GM04504 (cell line): ENCODE measurements around the gene CD300LB.
"Not testable (repeated sequence)": the region's sequence is repeated elsewhere in the genome, so short reads cannot be mapped to it uniquely, and the experiment has no call there.

Experiments
- DNase-seq: peaks from one replicate; pipeline ENCODE4 v3.0.0-alpha.2; 2012; ENCODE audit warnings: low read depth

CD300LB gene

DNA sequence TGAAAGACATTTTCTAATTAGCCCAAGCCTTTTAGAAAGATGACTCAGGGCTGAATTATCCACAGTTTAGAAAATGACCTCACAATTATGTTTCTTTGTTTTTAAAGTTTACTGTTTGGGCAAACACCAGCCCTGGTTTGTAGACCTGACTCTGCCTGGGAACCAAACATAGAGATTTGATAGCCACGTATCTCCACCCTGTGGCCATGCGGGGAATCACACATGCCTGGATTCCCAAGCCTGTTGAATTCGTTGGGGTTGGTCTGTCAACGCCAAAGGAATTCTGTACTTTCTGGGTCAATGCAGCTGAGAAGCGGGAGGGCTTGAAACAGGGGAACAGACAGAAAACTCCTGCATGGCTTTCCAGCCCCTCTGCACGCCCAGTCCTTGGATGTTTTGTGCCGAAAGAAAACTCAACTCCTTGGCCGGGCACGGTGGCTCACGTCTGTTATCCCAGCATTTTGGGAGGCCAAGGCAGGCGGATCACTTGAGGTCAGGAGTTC, 37.9 kb downstream of the CD300LB start:
- no peak for DNase-seq

DNA sequence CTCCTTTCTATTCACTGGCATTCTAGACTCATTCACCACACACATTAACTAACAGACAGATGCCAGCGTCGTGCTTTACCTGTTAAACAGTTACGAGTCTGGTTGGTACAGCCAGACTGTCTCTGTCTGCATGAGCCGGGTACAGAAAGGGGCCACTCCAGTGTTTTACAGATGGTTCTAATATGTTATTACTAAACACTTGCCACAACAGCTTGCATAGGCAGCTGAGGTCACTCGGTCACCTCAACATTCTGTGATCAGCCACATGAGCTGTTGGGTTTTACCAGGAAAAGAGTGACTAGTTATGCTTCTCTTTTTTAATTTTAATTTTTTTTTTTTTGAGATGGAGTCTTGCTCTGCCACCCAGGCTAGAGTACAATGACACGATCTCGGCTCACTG, 39.6 kb downstream of the CD300LB start:
- DNase-seq, result no peak

DNA sequence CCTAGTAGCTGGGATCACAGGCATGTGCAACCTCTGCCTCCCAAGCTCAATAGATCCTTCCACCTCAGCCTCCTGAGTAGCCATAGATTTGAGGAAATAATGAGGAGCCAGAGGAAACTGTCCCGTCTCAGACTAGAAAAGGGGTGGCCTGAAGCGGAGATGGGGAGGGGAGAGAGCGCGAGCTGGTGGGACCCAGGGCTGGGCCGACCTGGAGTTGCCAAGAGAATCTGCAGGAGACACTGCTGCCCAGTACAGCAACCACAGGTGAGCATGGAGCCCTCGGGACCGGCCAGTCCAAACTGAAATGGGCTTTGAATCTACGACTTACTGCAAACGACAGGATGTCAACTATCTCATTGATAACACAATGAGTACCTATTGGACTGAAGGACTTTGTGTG, 40.6 kb downstream of the CD300LB start:
- DNase-seq, result no peak

DNA sequence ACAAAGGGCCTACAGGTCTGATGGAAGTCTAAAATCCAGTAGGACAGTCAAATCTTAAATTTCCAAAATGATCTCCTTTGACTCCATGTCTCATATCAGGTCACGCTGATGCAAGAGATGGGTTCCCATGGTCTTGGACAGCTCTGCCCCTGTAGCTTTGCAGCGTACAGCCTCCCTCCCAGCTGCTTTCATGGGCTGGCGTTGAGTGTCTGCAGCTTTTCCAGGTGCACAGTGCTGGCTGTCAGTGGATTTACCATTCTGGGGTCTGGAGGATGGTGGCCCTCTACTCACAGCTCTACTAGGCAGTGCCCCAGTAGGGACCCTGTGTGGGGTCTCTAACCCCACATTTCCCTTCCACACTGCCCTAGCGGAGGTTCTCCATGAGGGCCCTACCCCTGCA, 43.0 kb downstream of the CD300LB start:
- DNase-seq, result not testable (repeated sequence)

DNA sequence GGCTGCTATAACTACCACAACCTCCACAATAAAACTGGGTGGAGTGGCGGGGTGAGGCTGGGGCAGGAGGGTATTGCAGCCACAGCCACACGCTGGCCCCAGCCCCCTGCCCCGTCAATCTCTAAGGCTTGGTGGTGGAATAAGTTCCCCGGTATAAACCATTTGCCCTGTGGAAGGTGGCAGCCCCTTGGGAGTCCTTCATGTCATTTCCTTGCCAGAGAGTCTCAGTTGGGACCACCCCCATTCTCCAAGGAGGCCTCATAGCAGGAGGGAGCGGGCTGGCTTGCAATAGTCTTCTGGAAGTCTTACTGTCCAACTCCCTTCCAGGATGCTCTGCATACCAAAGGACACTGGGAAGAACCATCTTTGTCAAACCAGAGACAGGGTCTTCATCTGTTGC, 45.4 kb downstream of the CD300LB start:
- no peak for DNase-seq

DNA sequence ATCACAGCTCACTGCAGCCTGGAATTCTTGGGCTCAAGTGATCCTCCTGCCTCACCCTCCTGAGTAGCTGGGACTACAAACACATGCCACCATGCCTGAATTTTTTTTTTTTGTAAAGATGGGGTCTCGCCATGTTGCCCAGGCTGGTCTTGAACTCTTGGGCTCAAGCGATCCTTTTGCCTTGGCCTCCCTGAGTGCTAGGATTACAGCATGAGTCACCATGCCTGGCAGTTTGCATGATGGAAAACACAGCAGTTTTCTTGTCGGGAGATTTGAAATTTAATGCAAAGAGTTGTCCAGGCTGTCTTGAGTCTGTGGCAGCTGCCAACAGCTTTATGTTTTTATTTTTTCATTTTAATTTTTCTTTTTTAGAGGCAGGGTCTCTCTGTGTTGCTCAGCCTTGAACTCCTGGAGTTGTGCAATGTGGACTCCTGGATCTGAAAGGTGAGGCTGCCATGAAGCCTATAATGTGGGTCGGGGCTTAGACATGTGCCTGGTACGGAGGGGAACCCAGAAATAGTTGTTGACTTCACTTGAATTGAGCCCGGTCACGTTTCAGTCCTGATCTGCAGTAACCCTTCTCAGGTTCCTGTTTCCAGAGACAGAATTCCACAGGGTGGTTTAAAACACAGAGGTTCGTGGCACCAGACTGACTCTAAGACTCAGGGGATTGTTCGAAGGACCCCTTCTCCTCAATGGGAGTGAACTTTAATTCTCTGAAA, 46.1 kb downstream of the CD300LB start:
- no peak for DNase-seq

DNA sequence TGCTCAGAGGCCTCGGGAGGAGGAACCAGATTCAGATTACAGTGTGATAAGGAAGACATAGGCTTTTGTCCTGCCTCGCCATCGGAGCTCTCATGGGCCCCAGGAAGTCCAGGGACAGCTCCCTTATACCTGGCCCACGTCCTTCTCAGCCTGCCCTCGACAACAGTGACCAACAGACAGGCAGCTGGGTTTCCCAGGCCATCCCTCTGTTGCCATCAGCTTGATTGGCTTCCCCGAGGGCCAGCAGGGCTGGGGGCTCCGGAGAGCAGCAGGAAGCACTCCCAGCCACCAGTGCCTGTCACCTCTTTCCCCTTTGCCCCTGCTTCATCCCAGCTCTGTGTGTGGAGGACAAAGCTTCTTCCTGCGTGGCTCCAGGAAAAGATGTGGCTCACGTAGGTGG, 47.2 kb downstream of the CD300LB start:
- DNase-seq, result no peak

DNA sequence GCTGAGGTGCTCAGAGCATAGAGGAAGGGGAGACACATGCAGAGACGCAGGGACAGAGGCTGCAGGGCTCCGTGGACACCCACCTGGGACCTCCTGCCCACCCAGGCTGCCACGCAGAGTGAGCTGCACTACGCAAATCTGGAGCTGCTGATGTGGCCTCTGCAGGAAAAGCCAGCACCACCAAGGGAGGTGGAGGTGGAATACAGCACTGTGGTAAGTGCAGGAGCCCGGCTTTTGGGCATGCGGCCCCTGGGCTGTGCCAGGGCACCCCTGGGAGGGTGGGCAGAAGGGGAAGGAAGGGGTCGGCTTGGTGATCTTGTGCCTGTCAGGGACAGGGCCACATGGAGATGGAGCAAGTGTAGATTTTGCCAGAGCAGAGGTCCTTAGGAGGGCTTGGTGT, 49.7 kb downstream of the CD300LB start:
- no peak for DNase-seq

DNA sequence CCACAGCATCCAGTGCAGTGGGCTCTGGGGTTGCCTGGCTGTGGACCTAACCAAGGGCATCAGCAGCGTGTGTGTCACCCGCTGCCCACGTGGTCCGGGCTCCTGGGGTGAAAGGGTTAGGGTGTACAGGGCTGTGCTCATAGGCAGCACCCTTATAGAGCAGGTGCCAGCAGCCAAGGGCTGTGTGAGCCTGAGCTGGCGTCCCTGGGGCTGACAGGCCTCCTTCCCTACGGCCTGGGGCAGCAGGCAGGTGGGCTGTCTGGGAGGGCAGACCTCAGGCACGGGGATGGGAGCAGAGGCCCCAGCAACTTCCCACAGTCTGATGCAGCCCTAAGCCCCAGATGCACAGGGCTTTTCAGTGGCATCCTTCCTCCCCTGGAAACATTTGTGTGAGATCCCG, 51.0 kb downstream of the CD300LB start:
- no peak for DNase-seq

DNA sequence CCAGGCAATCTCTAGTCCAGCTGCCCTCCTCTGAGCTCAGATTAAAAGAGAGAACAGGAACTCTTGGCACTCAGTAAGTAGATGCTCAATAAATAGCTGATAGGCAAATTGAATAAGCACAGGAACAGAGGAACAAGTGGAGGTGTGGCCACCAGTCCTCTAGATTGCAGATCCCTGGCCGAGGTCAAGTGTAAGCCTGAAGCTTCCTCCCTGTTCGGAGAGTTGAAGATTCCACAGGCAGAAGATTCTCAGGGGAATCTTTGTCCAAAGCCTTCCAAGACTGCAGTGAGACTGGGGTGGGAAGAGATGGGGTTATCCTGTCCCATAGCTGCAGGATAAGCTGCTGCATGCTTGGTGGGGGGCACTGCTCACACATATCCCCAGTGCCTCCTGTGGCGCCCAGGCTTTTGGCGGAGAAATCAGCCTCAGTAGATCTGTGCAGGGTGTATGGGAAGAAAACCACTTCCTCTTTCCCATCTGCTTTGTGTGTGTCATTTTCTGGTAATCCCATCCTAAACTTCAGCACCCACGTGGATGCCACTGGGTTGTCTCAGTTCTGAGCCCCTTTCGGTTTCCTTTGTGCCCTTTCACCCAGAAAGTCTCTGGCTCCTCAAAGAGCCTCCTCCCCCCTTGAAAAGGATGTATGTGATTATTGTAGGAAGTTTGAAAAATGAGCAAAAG, 52.7 kb downstream of the CD300LB start:
- DNase-seq, result no peak

DNA sequence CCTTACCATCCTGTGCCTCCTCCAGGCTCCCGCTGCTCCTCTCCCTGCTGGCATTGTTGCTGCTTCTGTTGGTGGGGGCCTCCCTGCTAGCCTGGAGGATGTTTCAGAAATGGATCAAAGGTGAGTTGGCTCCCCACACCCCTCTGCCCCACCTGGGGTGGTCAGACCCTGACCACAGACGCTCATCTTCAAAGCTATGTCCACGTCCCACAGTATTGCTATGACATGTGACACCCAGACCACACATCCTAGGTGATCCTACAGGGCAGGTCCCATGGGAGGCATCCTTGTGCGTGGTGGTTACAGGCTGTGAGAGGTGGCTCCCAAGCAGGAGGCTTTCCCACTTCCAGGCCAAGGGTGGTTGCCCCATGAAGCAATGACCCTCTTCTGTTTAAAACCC, 53.9 kb downstream of the CD300LB start:
- DNase-seq, result no peak

DNA sequence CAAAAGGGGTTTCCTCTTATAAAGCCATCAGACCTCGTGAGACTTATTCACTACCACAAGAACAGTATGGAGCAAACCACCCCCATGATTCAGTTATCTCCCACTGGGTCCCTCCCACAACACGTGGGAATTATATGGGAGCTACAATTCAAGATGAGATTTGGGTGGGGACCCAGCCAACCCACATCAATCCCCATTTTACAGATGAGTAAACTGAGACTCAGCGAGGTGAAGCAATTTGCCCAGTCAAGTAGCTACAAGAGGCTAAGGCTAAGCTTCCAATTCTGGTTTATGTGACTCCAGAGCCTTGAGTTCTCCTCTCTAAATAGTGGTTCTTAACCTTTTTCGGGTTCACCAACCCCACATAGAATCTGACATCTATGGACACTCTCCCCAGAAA, 56.1 kb downstream of the CD300LB start:
- no peak for DNase-seq

DNA sequence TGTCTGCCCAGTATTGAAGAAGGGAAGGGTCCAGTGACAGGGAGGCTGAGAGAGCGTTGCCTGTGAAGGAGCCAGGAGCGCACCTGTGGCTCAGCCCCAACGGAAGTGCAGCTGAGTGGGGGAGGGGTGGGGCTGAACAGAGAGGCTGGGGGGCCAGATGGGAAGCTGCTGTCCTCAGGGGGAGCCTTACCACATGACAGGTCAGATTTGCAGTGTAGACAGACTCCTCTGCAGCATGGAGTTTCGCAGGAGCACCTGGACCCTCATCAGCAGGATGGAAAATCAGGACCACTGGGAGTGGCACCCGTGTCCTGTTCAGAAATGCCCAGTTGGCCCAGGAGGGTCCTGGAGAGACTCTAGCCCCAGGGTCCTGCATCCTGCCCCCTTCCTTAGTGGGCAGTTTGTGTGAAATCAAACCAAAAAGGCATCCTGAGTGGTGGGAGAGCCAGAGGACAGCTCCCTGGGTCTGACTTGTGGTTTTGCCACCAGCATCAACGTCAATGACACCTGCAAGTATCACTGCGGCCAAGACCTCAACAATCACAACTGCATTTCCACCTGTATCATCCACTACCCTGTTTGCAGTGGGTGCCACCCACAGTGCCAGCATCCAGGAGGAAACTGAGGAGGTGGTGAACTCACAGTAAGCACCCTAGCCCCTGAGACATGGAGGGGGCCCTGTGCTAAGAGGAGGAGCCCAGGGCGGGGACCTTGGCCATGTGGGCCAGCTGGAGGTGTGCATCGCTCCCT, 57.1 kb downstream of the CD300LB start:
- DNase-seq, result no peak

DNA sequence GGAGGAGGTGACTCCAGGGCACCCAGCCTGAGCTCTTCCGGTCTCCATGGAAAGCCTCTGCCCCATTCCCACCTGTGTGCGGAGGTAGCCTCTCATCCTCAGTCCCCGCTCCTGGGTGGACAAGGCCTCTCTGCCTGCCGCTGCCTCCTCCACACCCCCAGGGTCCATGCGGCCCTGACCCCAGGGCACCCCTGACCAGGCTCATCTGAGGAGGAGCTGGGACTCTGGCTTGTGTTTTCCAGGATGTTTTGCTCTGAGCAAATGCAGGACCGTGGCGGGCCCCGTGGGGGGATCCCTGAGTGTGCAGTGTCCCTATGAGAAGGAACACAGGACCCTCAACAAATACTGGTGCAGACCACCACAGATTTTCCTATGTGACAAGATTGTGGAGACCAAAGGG, 58.0 kb downstream of the CD300LB start:
- no peak for DNase-seq

DNA sequence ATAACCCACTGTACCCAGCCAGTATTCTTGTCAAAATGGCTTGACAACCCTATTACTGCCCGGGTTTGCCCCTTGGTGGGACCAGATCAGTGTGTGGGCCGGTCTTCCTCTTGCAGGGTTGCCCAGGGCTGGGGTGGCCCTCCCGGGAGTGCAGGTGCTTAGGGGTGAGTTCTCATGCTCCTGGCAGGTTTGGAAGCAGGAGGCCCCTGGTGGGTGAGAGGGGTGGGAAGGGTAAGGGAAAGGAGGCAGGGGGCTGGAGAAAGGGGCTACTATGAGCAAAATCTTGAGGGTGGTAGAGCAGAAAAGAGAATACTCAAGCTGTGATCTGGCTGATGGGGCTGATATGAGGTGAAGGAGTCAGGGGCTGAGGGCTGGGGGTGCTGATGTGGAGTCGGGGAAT, 58.4 kb downstream of the CD300LB start:
- no peak for DNase-seq

DNA sequence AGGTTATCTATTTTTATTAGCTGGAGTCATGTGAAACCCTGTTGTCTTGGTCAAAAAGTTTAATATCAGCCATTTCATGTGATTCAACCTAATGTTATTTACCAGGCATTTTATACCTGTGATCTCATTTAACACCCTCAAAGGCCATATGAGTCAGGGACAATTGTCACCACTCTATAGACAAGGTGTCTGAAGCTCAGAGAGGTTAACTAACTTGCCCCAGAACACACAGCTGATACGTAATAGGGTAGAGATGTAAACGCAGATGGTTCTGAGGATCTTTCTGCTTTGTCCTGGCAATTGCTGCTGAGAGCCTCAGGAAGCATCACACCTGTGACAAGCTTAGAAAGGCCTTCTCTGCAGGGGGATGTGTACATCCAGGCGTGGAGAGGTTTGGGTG, 59.9 kb downstream of the CD300LB start:
- DNase-seq, result no peak
